Colonic mucosa (tissue), 4 donors: ENCODE results near the gene MOSMO. TPM values are rescaled to one million over a fixed set of nuclear protein-coding genes. Genes with fewer than 3 reads are reported as not detected.
"Not testable (repeated sequence)": the region's sequence is repeated elsewhere in the genome, so short reads cannot be mapped to it uniquely, and the experiment has no call there.

Source experiments
- DNase-seq: peaks from one replicate; pipeline ENCODE4 v3.0.0-alpha.2; 2020
- H3K27ac ChIP-seq: fragments of 200-600 bp; one replicate; pipeline ENCODE4 v1.8.0; 2021
- H3K27me3 ChIP-seq: fragments of 200-600 bp; one replicate; pipeline ENCODE4 v1.8.0; 2021
- H3K36me3 ChIP-seq: fragments of 200-600 bp; one replicate; pipeline ENCODE4 v1.8.0; 2021
- H3K4me1 ChIP-seq: fragments of 200-600 bp; one replicate; pipeline ENCODE4 v1.8.0; 2021; ENCODE audit warnings: mild to moderate bottlenecking
- H3K4me3 ChIP-seq: fragments of 200-600 bp; one replicate; pipeline ENCODE4 v1.8.0; 2021
- H3K9ac ChIP-seq, 2 donors: one replicate each; pipeline ENCODE4 v1.7.0; 2013; ENCODE audit warnings: control low read depth in 2 of 2, low read depth in 2 of 2, low read length in 2 of 2
- H3K9me3 ChIP-seq: fragments of 200-600 bp; one replicate; pipeline ENCODE4 v1.8.0; 2021
- intact Hi-C: fragments of 100-400 bp; cut with DNase I; formaldehyde crosslinking; loops from one replicate; pipeline ENCODE4 v1.14.1; 2022
- total RNA-seq, 2 donors: library from RNA; stranded (reverse); fragmentation: NEBNext Ultra II Directional in 1 of 2; extraction: Animal tissue kit (Norgen Biotek cat#: 25700) in 1 of 2; gene quantifications; one replicate each; pipeline ENCODE4 v1.2.1, GENCODE V29; 2021
- TF ChIP-seq, protein P1 (sequence below): fragments of 200-600 bp; IDR thresholded peaks from one replicate; pipeline ENCODE4 v1.8.0; 2022; ENCODE audit warnings: antibody characterized with exemption, mild to moderate bottlenecking
- donor health status: healthy.
- donor health status: DM: no; HTN: no; CAD: no.
- donor health status: DM: no; HTN: no; CAD: no.

MOSMO gene
- total RNA-seq, 2 donors from 2014 or later, result 6.4 to 9.2 TPM

DNA sequence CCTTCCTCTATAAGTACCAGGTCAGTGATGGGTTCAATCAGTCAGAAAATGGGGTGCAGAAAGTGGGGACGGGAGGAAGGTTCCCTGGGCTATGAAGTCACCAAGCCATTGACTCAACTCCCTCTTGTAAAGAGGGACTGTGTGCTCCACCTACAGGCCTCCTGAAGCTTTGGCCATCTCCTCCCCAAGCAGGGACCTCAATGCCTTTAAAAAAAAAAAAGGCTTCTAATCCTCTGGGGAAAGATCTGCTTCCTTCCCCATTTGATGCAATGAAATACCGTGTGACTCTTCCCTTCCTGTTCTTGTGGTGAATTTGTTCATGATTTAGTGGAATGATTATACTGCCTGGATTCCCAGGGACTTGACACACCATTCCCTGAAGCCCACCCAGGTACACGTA, 115.2 kb downstream of the MOSMO start:
- H3K9me3 ChIP-seq, result no peaks in the 10 kb centered on the region
- intact Hi-C loops, result no loop called here

DNA sequence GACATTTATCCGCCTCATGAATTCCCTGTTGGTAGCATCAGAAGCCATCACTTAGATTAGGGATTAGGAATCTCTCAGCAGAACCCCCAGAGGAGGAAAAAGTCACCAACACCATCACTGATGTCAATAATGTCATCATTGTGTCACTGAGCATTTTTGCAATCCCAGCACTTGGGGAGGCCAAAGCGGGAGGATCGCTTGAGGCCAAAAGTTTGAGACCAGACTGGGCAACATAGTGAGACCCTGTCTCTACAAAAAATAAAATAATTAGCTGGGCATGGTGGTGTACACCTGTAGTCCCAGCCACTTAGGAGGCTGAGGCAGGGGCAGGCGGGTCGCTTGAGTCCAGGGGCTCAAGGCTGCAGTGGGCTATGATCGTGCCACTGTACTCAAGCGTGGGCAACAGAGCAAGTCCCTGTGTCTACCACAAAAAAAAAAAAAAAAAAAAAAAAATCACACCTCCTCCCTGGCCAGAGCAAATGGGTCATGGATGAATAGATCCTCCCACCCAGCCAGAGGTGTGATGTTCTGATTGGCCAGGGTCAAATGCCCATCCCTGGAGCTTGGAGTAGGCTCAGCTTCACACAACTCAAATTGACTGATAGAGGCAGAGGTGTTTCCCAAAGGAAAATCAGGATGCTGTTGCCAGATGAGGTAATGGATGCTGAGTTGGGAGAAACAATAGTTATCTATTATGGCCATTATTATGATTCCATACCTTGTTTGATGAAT, 116.0 kb downstream of the MOSMO start:
- Histone ChIP-seq H3K4me1 (no peaks in the 10 kb centered on the region), H3K36me3 (no peaks in the 10 kb centered on the region), H3K9me3 (no peaks in the 10 kb centered on the region), H3K27ac (no peak overlapping the region), H3K9ac (no peak overlapping the region), H3K27me3 (no peaks in the 10 kb centered on the region), H3K4me3 (no peak overlapping the region)
- intact Hi-C loops, result no loop called here
- no peak for DNase-seq
- TF ChIP-seq, protein P1, sequence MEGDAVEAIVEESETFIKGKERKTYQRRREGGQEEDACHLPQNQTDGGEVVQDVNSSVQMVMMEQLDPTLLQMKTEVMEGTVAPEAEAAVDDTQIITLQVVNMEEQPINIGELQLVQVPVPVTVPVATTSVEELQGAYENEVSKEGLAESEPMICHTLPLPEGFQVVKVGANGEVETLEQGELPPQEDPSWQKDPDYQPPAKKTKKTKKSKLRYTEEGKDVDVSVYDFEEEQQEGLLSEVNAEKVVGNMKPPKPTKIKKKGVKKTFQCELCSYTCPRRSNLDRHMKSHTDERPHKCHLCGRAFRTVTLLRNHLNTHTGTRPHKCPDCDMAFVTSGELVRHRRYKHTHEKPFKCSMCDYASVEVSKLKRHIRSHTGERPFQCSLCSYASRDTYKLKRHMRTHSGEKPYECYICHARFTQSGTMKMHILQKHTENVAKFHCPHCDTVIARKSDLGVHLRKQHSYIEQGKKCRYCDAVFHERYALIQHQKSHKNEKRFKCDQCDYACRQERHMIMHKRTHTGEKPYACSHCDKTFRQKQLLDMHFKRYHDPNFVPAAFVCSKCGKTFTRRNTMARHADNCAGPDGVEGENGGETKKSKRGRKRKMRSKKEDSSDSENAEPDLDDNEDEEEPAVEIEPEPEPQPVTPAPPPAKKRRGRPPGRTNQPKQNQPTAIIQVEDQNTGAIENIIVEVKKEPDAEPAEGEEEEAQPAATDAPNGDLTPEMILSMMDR, result no peak

More for the DNA sequence above, 115.2 kb downstream of the MOSMO start:
- H3K4me1 ChIP-seq, result no peaks in the 10 kb centered on the region
- no peak overlapping the region for H3K4me3 ChIP-seq
- no peaks in the 10 kb centered on the region for H3K36me3 ChIP-seq
- H3K27ac ChIP-seq, result no peak overlapping the region
- TF ChIP-seq, protein P1, result no peak
- no peak for DNase-seq
- H3K27me3 ChIP-seq, result no peaks in the 10 kb centered on the region
- H3K9ac ChIP-seq, result no peak overlapping the region

DNA sequence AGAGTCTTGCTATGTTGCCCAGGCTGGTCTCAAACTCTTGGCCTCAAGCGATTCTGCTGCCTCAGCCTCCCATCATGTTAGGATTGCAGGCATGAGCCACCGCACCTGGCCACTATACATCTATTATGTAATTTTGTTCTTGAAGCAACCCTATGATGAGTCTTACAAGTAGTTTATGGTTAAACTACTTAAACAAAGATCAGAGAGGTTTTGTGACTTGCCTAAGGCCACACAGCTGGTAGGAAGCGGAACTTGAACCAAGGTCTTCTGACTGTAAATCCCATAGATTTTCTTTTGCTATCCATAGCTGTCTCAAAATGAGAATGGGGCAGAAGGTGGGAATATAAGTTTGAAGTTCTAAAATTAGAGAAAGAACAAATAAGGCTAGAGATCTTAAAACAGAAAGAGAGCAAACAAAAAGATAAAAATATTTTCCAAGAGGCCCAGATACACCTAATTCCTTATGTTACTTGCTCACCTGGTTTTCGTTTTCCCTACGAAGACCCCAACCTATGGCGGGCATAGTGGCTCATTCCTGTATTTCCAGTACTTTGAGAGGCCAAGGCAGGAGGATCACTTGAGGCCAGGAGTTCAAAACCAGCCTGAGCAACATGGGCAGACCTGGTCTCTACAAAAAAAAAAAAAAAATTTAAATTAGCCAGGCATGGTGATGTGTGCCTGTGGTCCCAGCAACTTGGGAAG, 116.8 kb downstream of the MOSMO start:
- H3K4me1 ChIP-seq, result no peaks in the 10 kb centered on the region
- no peak overlapping the region for H3K9ac ChIP-seq
- H3K27me3 ChIP-seq, result no peaks in the 10 kb centered on the region
- no peaks in the 10 kb centered on the region for H3K9me3 ChIP-seq
- H3K4me3 ChIP-seq, result no peak overlapping the region
- TF ChIP-seq, protein P1, result no peak
- H3K27ac ChIP-seq, result no peak overlapping the region
- DNase-seq, result no peak
- intact Hi-C loops, result no loop called here
- no peaks in the 10 kb centered on the region for H3K36me3 ChIP-seq

DNA sequence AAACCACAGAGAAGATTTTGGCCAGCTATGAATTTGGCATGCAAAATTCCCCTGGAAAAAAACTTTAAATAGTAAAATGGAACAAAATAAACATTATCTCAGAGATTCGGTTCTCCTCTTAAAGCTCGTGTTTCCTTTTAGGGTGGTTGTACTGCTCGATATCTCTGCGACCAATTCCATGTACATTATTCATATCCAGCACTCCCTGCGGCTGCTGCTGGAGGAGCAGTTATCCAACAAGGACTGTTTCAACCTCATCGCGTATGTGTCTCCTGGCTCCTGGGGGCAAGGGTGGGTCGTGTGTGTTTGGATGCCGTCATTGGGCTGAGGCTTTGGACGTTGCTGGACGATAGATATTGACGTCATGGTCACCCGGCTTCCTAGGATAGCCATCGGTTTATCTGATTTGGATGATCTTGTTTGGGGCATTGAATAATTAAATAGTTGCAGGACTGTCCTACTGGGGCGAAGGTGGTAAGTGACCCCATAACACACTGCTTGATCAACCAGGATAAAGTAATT, 118.2 kb downstream of the MOSMO start:
- Histone ChIP-seq H3K4me3 (no peak overlapping the region), H3K27me3 (no peaks in the 10 kb centered on the region), H3K27ac (no peak overlapping the region), H3K4me1 (no peaks in the 10 kb centered on the region), H3K36me3 (no peaks in the 10 kb centered on the region), H3K9me3 (no peaks in the 10 kb centered on the region), H3K9ac (no peak overlapping the region)
- TF ChIP-seq, protein P1, result no peak
- DNase-seq, result no peak
- intact Hi-C loops, result no loop called here

DNA sequence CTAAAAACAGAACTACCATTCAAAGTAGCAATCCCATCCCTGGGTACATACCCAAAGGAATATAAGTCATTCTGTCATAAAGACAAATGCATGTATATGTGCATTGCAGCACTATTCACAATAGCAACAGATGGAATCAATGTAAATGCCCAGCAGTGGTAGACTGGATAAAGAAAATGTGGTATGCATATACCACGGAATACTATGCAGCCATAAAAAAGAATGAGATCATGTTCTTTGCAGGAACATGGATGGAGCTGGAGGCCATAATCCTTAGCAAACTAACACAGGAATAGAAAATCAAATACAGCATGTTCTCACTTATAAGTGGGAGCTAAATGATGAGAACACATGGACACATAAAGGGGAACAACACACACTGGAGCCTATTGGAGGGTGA, 120.6 kb downstream of the MOSMO start:
- H3K27me3 ChIP-seq, DNase-seq, H3K9ac ChIP-seq, H3K4me3 ChIP-seq, H3K9me3 ChIP-seq, H3K36me3 ChIP-seq, H3K27ac ChIP-seq, H3K4me1 ChIP-seq, intact Hi-C loops: not testable (repeated sequence)

DNA sequence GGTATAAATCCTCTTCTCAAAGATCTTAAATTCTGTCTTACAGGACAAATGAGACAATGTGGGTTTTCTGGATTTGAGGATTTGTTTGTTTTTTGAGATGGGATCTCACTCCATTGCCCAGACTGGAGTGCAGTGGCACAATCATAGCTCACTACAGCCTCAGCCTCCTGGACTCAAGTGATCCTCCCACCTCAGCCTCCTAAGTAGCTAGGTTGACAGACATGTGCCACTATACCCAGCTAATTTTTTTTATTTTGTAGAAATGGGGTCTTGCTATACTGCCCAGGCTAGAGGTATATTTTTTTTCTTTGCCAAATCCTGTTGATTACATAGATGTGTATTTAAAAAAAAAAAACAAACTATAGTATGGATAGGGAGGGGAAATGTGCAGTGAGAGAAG, 122.6 kb downstream of the MOSMO start:
- H3K27ac ChIP-seq, result no peak overlapping the region
- intact Hi-C loops, result no loop called here
- no peak overlapping the region for H3K4me3 ChIP-seq
- H3K27me3 ChIP-seq, result no peaks in the 10 kb centered on the region
- no peaks in the 10 kb centered on the region for H3K36me3 ChIP-seq
- H3K9ac ChIP-seq, result no peak overlapping the region
- no peaks in the 10 kb centered on the region for H3K4me1 ChIP-seq
- H3K9me3 ChIP-seq, result no peaks in the 10 kb centered on the region
- TF ChIP-seq, protein P1, result no peak
- no peak for DNase-seq
